GM19193 (cell line): ENCODE measurements around the gene CREBRF.

Experiments used
- POLR2A ChIP-seq: IDR thresholded peaks from 4 replicates; pipeline ENCODE4 v1.6.1; 2011; ENCODE audit not compliant: insufficient read depth, insufficient read length; ENCODE audit errors: extremely low read depth

The CREBRF gene, protein sequence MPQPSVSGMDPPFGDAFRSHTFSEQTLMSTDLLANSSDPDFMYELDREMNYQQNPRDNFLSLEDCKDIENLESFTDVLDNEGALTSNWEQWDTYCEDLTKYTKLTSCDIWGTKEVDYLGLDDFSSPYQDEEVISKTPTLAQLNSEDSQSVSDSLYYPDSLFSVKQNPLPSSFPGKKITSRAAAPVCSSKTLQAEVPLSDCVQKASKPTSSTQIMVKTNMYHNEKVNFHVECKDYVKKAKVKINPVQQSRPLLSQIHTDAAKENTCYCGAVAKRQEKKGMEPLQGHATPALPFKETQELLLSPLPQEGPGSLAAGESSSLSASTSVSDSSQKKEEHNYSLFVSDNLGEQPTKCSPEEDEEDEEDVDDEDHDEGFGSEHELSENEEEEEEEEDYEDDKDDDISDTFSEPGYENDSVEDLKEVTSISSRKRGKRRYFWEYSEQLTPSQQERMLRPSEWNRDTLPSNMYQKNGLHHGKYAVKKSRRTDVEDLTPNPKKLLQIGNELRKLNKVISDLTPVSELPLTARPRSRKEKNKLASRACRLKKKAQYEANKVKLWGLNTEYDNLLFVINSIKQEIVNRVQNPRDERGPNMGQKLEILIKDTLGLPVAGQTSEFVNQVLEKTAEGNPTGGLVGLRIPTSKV

DNA sequence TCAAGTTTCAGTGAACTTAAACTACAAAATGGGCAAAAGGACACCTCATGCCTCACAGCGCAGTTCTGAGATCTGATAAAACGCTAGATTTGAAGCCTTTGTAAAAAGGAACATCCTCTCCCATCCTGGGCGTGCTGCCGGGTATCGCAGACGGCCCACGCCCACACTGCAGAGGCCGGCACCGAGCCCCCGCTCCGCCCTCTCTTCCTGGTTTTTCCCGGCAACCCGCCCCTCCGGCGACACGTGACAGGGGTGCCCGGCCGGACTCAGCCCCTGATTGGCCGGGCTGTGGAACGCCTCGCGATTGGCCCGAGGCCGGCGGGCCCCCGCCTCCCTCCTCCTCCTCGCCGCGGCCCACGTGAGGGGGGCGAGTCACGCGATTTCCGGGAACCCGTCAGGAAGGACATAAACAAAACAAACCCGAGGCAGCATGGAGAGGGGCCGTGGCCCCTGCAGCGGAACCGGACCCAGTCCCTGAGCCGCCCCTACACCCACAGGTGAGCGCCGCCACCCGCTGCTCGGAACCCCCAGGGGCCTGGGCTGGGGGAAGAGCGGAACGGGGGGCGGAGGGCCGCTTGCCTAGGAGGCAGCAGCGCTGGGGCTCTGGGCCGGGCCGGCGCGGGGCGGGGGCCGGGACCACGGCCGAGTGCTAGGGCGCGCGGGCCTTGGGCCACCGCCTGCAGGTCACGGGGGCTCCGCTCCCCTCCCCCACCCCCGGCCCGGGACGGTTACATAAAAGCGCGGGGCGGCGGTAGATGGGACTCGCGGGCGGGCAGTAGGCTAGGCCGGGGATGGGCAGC lies at the start of gene CREBRF:
Gene CREBRF (plus strand): TSS at position 370 of the 800 bp plus-strand sequence. CDS start 24,424 bp downstream, outside the sequence.
- peak; percentile 80 for TF ChIP-seq POLR2A

DNA sequence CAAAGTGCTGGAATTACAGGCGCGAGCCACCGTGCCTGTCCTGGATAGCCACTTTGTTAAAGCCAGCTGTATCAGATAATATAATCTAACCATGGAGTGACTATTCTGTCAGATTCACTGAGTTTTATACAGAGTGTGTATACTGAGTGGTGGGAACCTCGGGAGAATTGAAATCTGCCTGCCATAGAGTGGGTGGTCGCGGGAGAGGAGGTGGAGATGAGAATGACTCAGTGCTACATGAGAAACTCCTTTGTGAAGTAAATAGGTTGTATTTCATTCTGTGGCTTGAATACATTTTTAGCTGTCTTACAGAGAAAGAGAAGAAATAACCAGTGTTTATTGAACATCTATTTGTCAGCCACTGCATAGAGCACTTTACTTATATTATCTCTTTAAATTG lies 46.1 kb upstream of the CREBRF start:
- no peak for TF ChIP-seq POLR2A

DNA sequence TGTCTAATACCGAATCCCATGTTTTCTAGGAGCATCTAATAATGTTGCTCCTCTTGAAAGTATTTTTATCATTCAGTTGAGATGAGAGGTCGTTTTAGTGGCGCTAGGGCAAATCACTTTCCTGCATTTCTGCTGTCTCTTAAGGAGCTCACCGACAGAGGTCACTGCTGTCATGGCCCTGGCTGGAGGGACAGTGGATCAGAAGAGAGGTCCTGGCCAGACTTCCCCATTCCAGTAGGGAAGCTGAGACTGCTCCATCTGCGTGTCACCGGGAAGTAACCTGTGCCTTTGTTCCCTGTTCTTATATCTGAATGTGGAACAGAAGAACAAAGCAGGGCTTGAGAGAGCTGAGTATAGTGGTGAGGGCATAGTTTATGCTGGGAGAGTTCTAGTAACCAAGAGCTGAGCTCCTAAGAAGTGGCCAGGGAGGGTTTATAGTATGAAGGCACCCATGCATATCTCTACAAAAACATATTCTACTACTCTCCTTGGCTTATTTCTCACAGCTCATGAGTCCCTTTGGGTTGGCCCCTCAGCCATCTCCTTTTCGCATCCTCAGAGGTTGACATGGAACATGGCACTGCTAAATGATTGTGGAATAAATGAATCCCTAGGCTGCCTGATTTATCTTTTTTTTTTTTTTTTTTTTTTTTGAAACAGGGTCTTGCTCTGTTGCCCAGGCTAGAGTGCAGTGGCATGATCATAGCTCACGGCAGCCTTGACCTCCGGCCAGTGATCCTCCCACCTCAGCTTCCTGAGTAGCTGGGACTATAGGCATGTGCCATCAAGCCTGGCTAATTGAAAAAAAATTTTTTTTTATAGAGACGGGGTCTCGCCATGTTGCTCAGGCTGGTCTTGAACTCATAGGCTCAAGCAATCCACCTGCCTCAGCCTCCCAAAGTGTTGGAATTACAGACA lies 45.3 kb upstream of the CREBRF start:
- TF ChIP-seq POLR2A: no peak

DNA sequence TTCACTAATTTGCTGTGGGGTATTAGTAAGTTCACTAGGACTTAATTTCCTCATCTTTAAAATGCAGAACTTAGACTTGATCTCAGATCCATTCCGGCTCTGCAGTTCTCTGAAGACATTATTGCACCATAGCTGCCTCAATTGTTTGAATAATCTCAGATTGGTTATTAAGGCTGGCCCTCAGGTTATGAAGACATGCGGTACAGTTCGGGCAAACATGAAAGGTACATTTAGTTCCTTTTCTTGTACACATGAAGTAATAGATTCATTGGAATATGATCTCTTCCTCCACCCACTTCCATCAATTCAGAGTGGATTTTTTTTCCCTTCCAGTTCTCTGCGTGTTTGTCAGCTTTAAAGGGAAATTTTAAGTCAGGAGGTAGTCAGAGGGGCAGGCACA lies 44.6 kb upstream of the CREBRF start:
- no peak for TF ChIP-seq POLR2A

DNA sequence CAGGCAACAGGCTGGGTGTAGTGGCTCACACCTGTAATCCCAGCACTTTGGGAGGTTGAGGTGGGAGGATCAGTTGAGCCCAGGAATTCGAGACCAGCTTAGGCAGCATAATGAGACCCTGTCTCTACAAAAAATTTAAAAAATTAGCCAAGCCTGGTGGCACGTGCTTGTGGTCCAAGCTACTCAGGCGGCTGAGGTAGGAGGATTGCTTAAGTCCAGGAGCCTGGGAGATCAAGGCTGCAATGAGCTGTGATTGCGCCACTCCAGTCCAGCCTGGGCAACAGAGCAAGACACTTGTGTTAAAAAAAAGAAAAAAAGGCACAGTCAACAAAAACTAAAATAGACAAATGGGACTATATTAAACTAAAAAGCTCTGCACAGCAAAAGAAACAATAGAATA lies 43.3 kb upstream of the CREBRF start:
- no peak for TF ChIP-seq POLR2A

DNA sequence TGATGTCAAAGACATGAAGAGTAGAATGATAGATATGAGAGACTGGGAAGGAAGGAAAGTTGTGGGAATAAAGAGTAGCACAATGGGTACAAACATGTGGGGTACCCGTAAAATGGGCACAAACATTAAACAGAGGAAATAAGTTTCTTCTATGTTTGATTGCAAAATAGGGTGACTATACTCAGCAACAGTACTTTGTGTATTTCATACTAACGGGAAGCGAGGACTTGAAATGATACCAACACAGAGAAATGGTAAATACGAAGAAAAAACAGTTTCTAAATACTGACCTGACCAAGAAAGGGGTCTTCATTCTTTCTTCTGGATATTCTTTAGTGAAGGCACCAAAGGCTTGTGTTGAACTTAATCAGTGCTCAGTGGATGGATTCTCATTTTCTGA lies 41.5 kb upstream of the CREBRF start:
- no peak for TF ChIP-seq POLR2A

DNA sequence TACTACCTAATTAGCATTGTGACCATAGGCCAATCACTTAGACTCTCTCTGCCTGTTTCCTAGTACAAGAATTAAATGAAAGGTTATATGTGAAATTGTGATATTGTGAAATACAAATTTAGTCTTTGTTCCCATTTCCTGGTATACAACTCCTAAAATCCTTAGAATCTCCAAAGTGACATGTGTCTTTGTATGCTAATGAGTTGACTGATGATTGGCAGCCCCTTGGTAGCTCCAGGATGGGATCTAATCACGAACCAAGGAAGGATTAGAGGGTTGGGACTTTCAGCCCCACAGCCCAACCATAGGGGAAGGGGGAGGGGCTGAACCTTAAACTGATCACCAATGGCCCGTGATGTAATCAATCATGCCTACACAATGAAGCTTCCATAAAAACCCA lies 41.0 kb upstream of the CREBRF start:
- TF ChIP-seq POLR2A: no peak

DNA sequence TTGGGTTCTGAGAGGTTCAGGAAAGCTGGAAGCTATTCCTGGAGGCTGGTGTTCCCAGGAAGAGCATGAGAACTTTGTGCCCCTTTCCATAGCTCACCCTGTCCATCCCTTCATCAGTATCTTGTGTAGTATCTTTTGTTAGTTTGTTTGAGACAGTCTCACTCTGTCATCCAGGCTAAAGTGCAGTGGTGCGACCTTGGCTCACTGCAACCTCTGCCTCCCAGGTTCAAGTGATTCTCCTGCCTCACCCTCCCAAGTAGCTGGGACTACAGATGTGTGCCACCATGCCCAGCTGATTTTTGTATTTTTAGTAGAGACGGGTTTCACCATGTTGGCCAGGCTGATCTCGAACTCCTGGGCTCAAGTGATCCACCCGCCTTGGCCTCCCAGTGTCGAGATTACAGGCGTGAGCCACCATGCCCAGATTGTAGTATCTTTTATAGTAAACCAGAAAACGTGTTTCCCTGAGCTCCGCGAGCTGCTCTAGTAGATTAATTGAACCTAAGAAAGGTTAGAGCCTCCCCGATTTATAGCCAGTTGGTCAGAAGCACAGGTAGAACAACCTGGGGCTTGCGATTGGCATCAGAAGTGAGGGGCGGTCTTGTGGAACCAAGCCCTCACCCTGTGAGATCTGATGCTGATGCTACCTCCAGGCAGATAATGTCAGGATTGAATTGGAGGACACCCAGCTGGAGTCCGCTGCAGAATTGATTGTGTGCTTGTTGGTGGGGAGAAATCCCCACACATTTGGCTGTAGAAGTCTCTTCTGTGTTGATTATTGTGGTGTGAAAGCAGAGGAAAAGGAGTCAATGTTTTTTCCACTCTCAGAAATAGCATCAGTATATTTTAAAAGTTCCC lies 40.3 kb upstream of the CREBRF start:
- no peak for TF ChIP-seq POLR2A

DNA sequence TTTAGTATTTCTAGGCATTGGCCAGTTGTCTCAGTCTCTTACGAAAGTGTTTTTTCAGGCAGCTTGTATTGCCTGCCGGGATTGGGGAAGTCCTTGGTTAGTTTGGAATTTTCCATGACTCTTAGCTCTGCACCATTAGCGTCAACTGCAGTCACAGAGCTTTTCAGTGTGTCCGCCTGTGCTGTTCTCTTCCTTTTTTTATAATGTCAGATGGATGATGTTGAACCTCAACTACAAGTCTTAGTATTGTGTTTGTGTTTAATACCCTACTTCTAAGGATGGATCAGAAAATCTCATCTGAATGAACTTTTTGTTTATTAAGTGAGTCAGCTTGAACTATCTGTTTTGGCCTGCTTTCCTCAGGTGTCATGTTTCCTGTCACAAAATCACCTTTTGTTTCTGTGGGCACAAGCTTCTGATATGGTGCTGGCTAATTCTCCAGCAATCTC lies 39.5 kb upstream of the CREBRF start:
- no peak for TF ChIP-seq POLR2A

DNA sequence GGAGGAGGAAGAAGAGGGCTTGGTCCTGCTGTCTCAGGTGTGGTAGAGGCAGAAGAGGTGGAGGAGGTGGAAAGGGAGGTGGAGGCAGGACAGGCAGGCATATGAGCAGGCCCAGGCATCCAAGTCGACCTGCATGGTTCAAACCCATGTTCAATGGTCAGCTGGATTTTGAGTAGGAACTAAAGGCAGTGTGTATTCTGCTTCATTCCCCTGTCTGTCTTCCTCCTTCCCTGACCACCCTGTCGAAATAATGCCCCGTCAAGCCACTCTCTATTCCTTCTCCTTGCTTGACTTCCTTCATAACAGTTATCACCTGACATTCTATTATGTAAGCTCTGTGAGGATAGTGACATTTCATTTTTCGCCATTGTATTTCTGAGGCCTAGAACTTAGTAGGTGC lies 37.8 kb upstream of the CREBRF start:
- no peak for TF ChIP-seq POLR2A

DNA sequence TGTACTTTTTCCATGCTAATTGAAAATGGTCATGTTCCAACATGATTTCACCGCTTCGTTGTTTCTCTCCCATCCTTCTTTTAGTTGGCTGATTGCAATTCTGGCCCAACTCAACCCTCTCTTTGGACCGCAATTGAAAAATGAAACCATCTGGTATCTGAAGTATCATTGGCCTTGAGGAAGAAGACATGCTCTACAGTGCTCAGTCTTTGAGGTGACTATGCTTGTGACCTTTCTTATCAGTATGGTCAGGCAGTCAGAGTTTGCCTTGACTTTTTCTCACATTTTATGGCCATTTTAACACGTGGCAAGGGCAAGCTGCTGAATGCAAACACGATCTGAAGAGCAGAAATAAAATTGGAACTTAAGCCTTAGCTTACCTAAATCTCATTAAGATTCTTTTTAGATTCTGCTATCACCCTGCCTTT lies 36.0 kb upstream of the CREBRF start:
- TF ChIP-seq POLR2A: no peak

DNA sequence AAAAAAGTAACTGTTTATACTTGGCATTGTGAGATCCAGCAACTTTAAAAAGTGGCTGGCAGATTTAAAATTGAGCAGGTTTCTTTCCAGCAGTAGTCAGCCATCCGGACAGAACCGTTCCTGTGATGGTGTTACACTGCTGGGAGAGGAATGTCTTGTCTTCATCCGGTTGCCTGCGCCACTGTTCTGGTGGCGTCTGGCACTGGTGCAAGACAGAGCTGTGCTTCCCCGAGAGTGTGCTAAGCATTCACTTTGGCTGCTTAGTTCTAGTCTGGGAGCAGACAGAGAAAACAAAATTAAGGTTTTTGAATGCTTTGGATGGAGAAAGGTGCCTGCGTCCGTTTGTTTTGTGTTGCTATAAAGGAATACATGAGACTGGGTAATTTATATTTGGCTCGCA lies 35.5 kb upstream of the CREBRF start:
- no peak for TF ChIP-seq POLR2A

DNA sequence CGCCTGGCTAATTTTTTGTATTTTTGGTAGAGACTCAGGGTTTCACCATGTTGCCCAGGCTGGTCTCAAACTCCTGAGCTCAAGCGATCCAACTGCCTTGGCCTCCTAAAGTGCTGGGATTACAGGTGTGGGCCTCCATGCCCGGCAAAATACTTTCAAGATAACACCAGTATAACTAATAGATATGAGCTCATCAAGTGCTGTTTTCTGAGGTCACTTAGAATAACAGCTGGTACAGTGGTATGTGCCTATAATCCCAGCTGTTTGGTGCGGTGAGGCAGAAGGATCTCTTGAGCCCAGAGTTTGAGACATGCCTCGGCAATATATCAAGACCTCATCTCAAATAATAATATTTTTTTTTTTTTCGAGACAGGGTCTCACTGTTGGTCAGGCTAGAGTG lies 30.5 kb upstream of the CREBRF start:
- no peak for TF ChIP-seq POLR2A

DNA sequence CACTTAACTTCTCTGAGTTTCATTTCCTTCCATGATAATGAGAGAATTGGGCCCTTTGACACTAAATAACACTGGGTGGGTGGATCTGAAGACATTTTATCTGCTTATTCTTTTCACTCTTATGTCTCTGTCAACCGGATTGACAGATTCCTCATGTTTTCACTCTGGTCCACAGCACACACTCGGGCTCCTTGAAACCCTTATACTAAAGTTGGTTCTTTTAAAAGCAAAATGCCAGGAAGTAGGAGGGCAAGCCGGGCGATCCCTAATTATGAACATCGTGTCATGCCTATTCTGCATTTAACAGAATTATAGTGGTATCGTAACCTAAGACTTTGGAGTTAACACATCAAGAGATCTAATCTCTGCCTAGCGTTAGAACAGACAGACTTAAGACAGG lies 28.2 kb upstream of the CREBRF start:
- no peak for TF ChIP-seq POLR2A

DNA sequence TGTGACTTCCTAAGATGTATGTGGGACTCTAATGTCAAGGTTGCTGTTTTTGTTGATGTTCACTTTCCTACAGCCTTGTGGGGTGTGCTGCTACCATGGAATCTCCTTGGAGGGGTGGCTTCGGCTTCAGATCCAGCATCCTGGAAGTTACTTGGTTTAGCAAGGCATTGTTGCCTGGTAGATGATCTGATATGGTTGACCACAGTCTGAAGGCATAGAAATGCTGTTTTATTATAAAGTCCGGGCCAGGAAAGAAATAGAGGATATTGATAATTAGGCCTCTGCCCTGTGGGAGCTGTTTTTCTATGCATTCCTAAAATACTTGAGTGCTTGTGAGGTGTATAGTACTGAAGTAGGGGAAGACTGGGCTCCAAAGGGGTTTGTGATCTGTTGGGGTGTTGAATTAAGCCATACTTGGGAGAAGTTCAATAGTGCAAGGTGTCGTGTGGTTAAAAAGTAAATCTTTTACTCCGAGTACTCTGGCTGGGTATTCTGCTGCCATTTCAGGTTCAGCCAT lies 27.3 kb upstream of the CREBRF start:
- no peak for TF ChIP-seq POLR2A
